ENCODE results near the gene GDF9. TPM values are rescaled to one million over a fixed set of nuclear protein-coding genes. Genes with fewer than 3 reads are reported as not detected.
A peak's percentile ranks its signal among the peaks of the same experiment; 100 is the strongest.

GDF9 gene
- total and polyA plus RNA-seq, 2 donors (not counting 3 experiments of a cell fraction or from before 2014, with no cell fraction given) = 0.07 TPM; not detected in 1

DNA sequence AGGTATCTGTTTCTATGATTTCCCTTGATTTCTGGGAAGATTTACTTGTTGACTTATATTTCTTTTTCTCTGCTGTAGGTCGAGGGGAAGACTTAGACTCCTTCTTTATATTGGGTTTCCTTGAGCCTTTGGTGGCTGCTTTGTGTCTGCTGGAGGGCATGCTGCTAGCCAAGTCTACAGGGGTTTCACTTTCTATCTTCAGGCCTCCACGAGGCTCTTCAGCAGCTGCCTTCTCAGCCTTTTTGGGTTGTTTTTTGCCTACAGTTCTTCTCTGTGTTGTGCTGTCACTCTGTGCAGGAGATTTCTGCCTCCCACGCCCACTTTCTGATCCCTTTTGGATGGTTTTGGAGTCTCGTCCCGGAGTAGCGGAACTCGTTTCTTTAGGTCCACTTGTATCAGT lies 30.4 kb upstream of the GDF9 start:
- no peak overlapping the region for H3K27ac ChIP-seq (ENCODE audit: insufficient read depth, low read depth, low read length)
- H3K9me1 ChIP-seq (replicated peaks; ENCODE audit: control insufficient read depth, extremely low read depth, insufficient read depth, low read length) = no peaks in the 10 kb centered on the region
- H3K9me3 ChIP-seq (replicated peaks; ENCODE audit: control insufficient read depth, insufficient read depth, low read length) = no peaks in the 10 kb centered on the region
- no peak overlapping the region for H3K4me2 ChIP-seq (ENCODE audit: insufficient read depth, low read length)
- H4K20me1 ChIP-seq (replicated peaks; ENCODE audit: control insufficient read depth, extremely low read depth, insufficient read depth, low read length) = peaks cover 2% of the 10 kb centered on the region
- H2AFZ ChIP-seq (ENCODE audit: low read depth, low read length) = no peak overlapping the region
- H3K36me3 ChIP-seq (ENCODE audit: control insufficient read depth in 2 of 2, extremely low read depth in 1 of 2, insufficient read depth in 2 of 2, low read length in 2 of 2) = peaks cover 25 to 36% of the 10 kb centered on the region in 2 experiments
- no peaks in the 10 kb centered on the region for H3K4me1 ChIP-seq (ENCODE audit: control insufficient read depth, extremely low read depth, insufficient read depth, low read length)
- TF ChIP-seq MYC (IDR thresholded peaks at IDR 0.05; ENCODE audit: low read depth, low read length) (no peak), FOS (IDR thresholded peaks at IDR 0.05; ENCODE audit: borderline replicate concordance, insufficient read depth, low read length) (no peak), JUN (IDR thresholded peaks at IDR 0.05; ENCODE audit: borderline replicate concordance, insufficient read depth, insufficient read length, low read depth) (no peak), GATA2 (IDR thresholded peaks at IDR 0.05; ENCODE audit: insufficient read depth, insufficient read length, low read depth, low read length) (no peak)
- TF ChIP-seq, protein P1, sequence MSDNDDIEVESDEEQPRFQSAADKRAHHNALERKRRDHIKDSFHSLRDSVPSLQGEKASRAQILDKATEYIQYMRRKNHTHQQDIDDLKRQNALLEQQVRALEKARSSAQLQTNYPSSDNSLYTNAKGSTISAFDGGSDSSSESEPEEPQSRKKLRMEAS (IDR thresholded peaks at IDR 0.05; ENCODE audit: insufficient read depth, insufficient read length) = no peak
- TF ChIP-seq, protein P2, sequence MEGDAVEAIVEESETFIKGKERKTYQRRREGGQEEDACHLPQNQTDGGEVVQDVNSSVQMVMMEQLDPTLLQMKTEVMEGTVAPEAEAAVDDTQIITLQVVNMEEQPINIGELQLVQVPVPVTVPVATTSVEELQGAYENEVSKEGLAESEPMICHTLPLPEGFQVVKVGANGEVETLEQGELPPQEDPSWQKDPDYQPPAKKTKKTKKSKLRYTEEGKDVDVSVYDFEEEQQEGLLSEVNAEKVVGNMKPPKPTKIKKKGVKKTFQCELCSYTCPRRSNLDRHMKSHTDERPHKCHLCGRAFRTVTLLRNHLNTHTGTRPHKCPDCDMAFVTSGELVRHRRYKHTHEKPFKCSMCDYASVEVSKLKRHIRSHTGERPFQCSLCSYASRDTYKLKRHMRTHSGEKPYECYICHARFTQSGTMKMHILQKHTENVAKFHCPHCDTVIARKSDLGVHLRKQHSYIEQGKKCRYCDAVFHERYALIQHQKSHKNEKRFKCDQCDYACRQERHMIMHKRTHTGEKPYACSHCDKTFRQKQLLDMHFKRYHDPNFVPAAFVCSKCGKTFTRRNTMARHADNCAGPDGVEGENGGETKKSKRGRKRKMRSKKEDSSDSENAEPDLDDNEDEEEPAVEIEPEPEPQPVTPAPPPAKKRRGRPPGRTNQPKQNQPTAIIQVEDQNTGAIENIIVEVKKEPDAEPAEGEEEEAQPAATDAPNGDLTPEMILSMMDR (IDR thresholded peaks at IDR 0.05; ENCODE audit: extremely low read depth in 1 of 2, insufficient read depth in 1 of 2, low read depth in 1 of 2, low read length in 2 of 2) = no peak
- no peak overlapping the region for H3K4me3 ChIP-seq (replicated peaks in 1 of 3; ENCODE audit: insufficient read depth in 1 of 3, low read depth in 1 of 3, low read length in 3 of 3)
- no peaks in the 10 kb centered on the region for H3K27me3 ChIP-seq (ENCODE audit: control insufficient read depth in 2 of 2, insufficient read depth in 2 of 2, low read length in 2 of 2)
- H3K9ac ChIP-seq (replicated peaks; ENCODE audit: extremely low read depth, insufficient read depth, low read length) = no peak overlapping the region
- DNase-seq (ENCODE audit: low read depth, low spot score) (no peak), FAIRE-seq (no peak)
- intact Hi-C loops (cut with micrococcal nuclease) = no loop called here
- ChIA-PET POLR2A (interaction anchor here (0.6 kb wide), 1 partner anchor 175 kb away, joined by 6 read pairs; no protein-coding TSS in a partner anchor), CTCF (no interaction called here)
- dilution Hi-C loops (cut with MboI; ENCODE audit: extremely low pct_ligation_motif_present, low sequenced_read_pairs) = no loop called here
- peaks cover 10% of the 10 kb centered on the region for H3K79me2 ChIP-seq (ENCODE audit: control insufficient read depth, insufficient read depth, low read length)
- BruUV-seq (replicated peaks) = TSS peak; percentile 29

Measured in endothelial cell of umbilical vein (primary cell).